Right cardiac atrium (tissue), 5 donors: ENCODE data around the gene USP37. TPM values are rescaled to one million over a fixed set of nuclear protein-coding genes. Genes with fewer than 3 reads are reported as not detected.

Experiments used
- ATAC-seq, 2 donors: fragments of 200-7000 bp; cut with Tn5 transposase; one replicate each; pipeline versions ENCODE4 v1.8.0 to v1.9.1; 2020; ENCODE audit warnings: moderate library complexity in 2 of 2, mild to moderate bottlenecking in 1 of 2
- DNase-seq, 3 donors: peaks; one replicate each; pipeline ENCODE4 v3.0.0-alpha.2; 2020
- H3K27ac ChIP-seq: one replicate; pipeline ENCODE4 v1.5.1; 2013; ENCODE audit warnings: mild to moderate bottlenecking, low read length, control low read depth, moderate library complexity
- H3K27me3 ChIP-seq: one replicate; pipeline ENCODE4 v1.6.1; 2013; ENCODE audit not compliant: control insufficient read depth, insufficient read depth
- H3K4me1 ChIP-seq: one replicate; pipeline ENCODE4 v1.6.1; 2013; ENCODE audit warnings: low read length; ENCODE audit not compliant: control insufficient read depth, insufficient read depth
- H3K4me3 ChIP-seq: one replicate; pipeline ENCODE4 v1.5.1; 2013; ENCODE audit warnings: low read length, control low read depth
- H3K9me3 ChIP-seq: one replicate; pipeline ENCODE4 v1.6.1; 2013; ENCODE audit warnings: low read length; ENCODE audit not compliant: control insufficient read depth
- WGBS: extraction: QIAGEN DNeasy Blood & Tissue Kit; methylation state at CpG from one replicate; pipeline ENCODE4 v1.1.7; 2013; 5-methylcytosine and 5-hydroxymethylcytosine counted together
- intact Hi-C, 4 donors: fragments of 100-400 bp; cut with DNase I; formaldehyde crosslinking; loops; one replicate each; pipeline versions ENCODE4 v1.11.0 to v1.14.0; 2022 to 2023
- polyA plus RNA-seq: library from polyadenylated mRNA; stranded (reverse); fragments of 200-250 nt; gene quantifications from one replicate; pipeline ENCODE4 v1.2.3, GENCODE V29; 2013
- total RNA-seq, 4 donors: library from RNA; stranded (reverse); fragmentation: NEBNext Ultra II Directional; extraction: Animal tissue kit (Norgen Biotek cat#: 25700); gene quantifications; one replicate each; pipeline ENCODE4 v1.2.1, GENCODE V29; 2021
- donor health status: healthy with polysubstance abuse.
- donor health status: DM: no; HTN: yes; CAD: no.
- donor health status: DM: no; HTN: no; CAD: no.
- donor health status: DM: no; HTN: yes; CAD: no; lungs with severe emphysema.
- donor health status: DM: yes; HTN: yes; CAD: no.

USP37 gene
- total and polyA plus RNA-seq, 5 donors, result 1.7 to 9.9 (median 6.8) TPM

- H3K4me3 ChIP-seq, result no peak overlapping the region
- no peak overlapping the region for H3K27ac ChIP-seq
- intact Hi-C loops, result no loop called here
- H3K27me3 ChIP-seq, result no peaks in the 10 kb centered on the region
- DNase-seq (no peak), ATAC-seq (peak in 1 of 2 donors; percentile 34)
- H3K9me3 ChIP-seq, result no peaks in the 10 kb centered on the region
- H3K4me1 ChIP-seq, result no peaks in the 10 kb centered on the region
- 59% methylated on average over 9 of the region's 9 CpGs for WGBS
Observed at GRCh38 chr2:218429911-218430692, 138.0 kb downstream of the USP37 start.

GRCh38 chr2:218428846-218429558 is 139.1 kb downstream of the USP37 start:
- intact Hi-C loops, result no loop called here
- Histone ChIP-seq H3K9me3 (no peaks in the 10 kb centered on the region), H3K27ac (no peak overlapping the region), H3K27me3 (no peaks in the 10 kb centered on the region), H3K4me1 (no peaks in the 10 kb centered on the region), H3K4me3 (no peak overlapping the region)
- DNase-seq (no peak), ATAC-seq (no peak)
- WGBS, result 92% methylated on average over 24 of the region's 24 CpGs

GRCh38 chr2:218427741-218428140 is 140.4 kb downstream of the USP37 start:
- no peak for DNase-seq
- H3K27ac ChIP-seq, result no peak overlapping the region
- H3K27me3 ChIP-seq, result no peaks in the 10 kb centered on the region
- H3K4me3 ChIP-seq, result no peak overlapping the region
- intact Hi-C loops, result no loop called here
- no peaks in the 10 kb centered on the region for H3K4me1 ChIP-seq
- 64% methylated on average over 11 of the region's 11 CpGs for WGBS
- H3K9me3 ChIP-seq, result no peaks in the 10 kb centered on the region
- no peak for ATAC-seq

- ATAC-seq, result no peak
- intact Hi-C loops, result no loop called here
- Histone ChIP-seq H3K4me1 (no peaks in the 10 kb centered on the region), H3K4me3 (no peak overlapping the region), H3K9me3 (no peaks in the 10 kb centered on the region), H3K27ac (no peak overlapping the region), H3K27me3 (no peaks in the 10 kb centered on the region)
- 87% methylated on average over 10 of the region's 10 CpGs for WGBS
- DNase-seq, result no peak
Observed at GRCh38 chr2:218425531-218425930, 142.6 kb downstream of the USP37 start.

GRCh38 chr2:218423584-218423983 is 144.6 kb downstream of the USP37 start:
- Histone ChIP-seq H3K4me3 (no peak overlapping the region), H3K27ac (no peak overlapping the region), H3K27me3 (no peaks in the 10 kb centered on the region), H3K4me1 (no peaks in the 10 kb centered on the region), H3K9me3 (no peaks in the 10 kb centered on the region)
- DNase-seq (no peak), ATAC-seq (no peak)
- 87% methylated on average over 9 of the region's 9 CpGs for WGBS
- intact Hi-C loops, result no loop called here

GRCh38 chr2:218422403-218423086 is 145.6 kb downstream of the USP37 start:
- intact Hi-C loops, result no loop called here
- 75% methylated on average over 9 of the region's 9 CpGs for WGBS
- H3K4me1 ChIP-seq, result no peaks in the 10 kb centered on the region
- DNase-seq, result no peak
- no peak overlapping the region for H3K27ac ChIP-seq
- no peak overlapping the region for H3K4me3 ChIP-seq
- ATAC-seq, result no peak
- H3K27me3 ChIP-seq, result no peaks in the 10 kb centered on the region
- H3K9me3 ChIP-seq, result no peaks in the 10 kb centered on the region

- no peaks in the 10 kb centered on the region for H3K27me3 ChIP-seq
- H3K9me3 ChIP-seq, result no peaks in the 10 kb centered on the region
- no peak overlapping the region for H3K27ac ChIP-seq
- H3K4me3 ChIP-seq, result no peak overlapping the region
- no peaks in the 10 kb centered on the region for H3K4me1 ChIP-seq
- DNase-seq (no peak), ATAC-seq (no peak)
- WGBS, result 80% methylated on average over 2 of the region's 2 CpGs
- intact Hi-C loops, result no loop called here
Observed at GRCh38 chr2:218421027-218421426, 147.1 kb downstream of the USP37 start.

- intact Hi-C loops, result loop anchor here in 2 of 4 donors (10.0 kb wide), 2 partner anchors 45 to 225 kb away; no protein-coding TSS in a partner anchor
- H3K9me3 ChIP-seq, result no peaks in the 10 kb centered on the region
- ATAC-seq, result no peak
Observed at GRCh38 chr2:218419630-218420216, 148.4 kb downstream of the USP37 start.

GRCh38 chr2:218418717-218419458 is 149.3 kb downstream of the USP37 start, which contains the start of gene VIL1:
Gene VIL1, plus strand, starts transcription at chr2:218419123. Its CDS starts 4,656 bp downstream, at chr2:218423779.
- no peak within 1 kb of the TSS for H3K27ac ChIP-seq
- intact Hi-C loops, result loop anchor here in 2 of 4 donors (10.0 kb wide), 2 partner anchors 46 to 226 kb away; no protein-coding TSS in a partner anchor
- no peaks in the 10 kb centered on the region for H3K4me1 ChIP-seq
- 87% methylated on average over 9 of the region's 9 CpGs for WGBS
- no peaks in the 10 kb centered on the region for H3K27me3 ChIP-seq
- H3K9me3 ChIP-seq, result no peaks in the 10 kb centered on the region
- peak in 1 of 2 donors; percentile 59 for ATAC-seq
- H3K4me3 ChIP-seq, result no peak within 1 kb of the TSS
- DNase-seq, result no peak

More at GRCh38 chr2:218419630-218420216, 148.4 kb downstream of the USP37 start:
- DNase-seq, result no peak
- Histone ChIP-seq H3K27me3 (no peaks in the 10 kb centered on the region), H3K27ac (no peak overlapping the region), H3K4me1 (no peaks in the 10 kb centered on the region), H3K4me3 (no peak overlapping the region)
- 69% methylated on average over 7 of the region's 7 CpGs for WGBS

- intact Hi-C loops, result loop anchor here in 2 of 4 donors (10.0 kb wide), 2 partner anchors 46 to 226 kb away; no protein-coding TSS in a partner anchor
- no peak for DNase-seq
- H3K4me1 ChIP-seq, result no peaks in the 10 kb centered on the region
- 92% methylated on average over 5 of the region's 5 CpGs for WGBS
- no peak overlapping the region for H3K27ac ChIP-seq
- H3K27me3 ChIP-seq, result no peaks in the 10 kb centered on the region
- H3K9me3 ChIP-seq, result no peaks in the 10 kb centered on the region
- no peak overlapping the region for H3K4me3 ChIP-seq
- no peak for ATAC-seq
Observed at GRCh38 chr2:218418321-218418716, 149.8 kb downstream of the USP37 start.
